Right ventricle myocardium inferior (tissue), 1 donor: ENCODE data around the gene INPP5A. TPM values are rescaled to one million over a fixed set of nuclear protein-coding genes. Genes with fewer than 3 reads are reported as not detected.
"Not testable (repeated sequence)": the region's sequence is repeated elsewhere in the genome, so short reads cannot be mapped to it uniquely, and the experiment has no call there.

Experiments
- ATAC-seq: fragments of 200-7000 bp; cut with Tn5 transposase; one replicate; pipeline ENCODE4 v1.9.1; 2020; ENCODE audit warnings: mild to moderate bottlenecking, moderate library complexity
- DNase-seq: peaks from one replicate; pipeline ENCODE4 v3.0.0; 2021; ENCODE audit errors: missing footprints
- intact Hi-C: fragments of 100-400 bp; cut with DNase I; formaldehyde crosslinking; loops from one replicate; pipeline ENCODE4 v1.11.0; 2022
- long read RNA-seq: library from polyadenylated mRNA; unstranded; transcript quantifications from one replicate; pipeline ENCODE4 v2.0.0, GENCODE V29; 2021
- total RNA-seq: library from RNA; stranded (reverse); fragmentation: NEBNext Ultra II Directional; extraction: Animal tissue kit (Norgen Biotek cat#: 25700); gene quantifications from one replicate; pipeline ENCODE4 v1.2.1, GENCODE V29; 2021
- donor health status: DM: no; HTN: yes; CAD: no; lungs with severe emphysema.

The INPP5A gene
- 108 TPM for total RNA-seq
- long read RNA-seq, transcript INPP5A-203 (16 exons, 2,967 nt) = major isoform, 56 of 83 reads
- long read RNA-seq, partial matches to known transcripts = 20 of 83 reads
- long read RNA-seq, other reads (novel, unspliced or antisense) = 7 of 83 reads

- intact Hi-C loops = loop anchor here (1.0 to 5.0 kb wide), 4 partner anchors 19 to 89 kb away; no protein-coding TSS in a partner anchor
- DNase-seq (no peak), ATAC-seq (no peak)
Measured at GRCh38 chr10:132537684-132538001, at the start of gene INPP5A. TSS of gene INPP5A (plus strand) at chr10:132537787. CDS start at chr10:132538097, 310 bp downstream.

GRCh38 chr10:132488231-132488821 lies 49.3 kb upstream of the INPP5A start:
- DNase-seq = peak; percentile 37
- ATAC-seq = no peak
- intact Hi-C loops = no loop called here

DNA sequence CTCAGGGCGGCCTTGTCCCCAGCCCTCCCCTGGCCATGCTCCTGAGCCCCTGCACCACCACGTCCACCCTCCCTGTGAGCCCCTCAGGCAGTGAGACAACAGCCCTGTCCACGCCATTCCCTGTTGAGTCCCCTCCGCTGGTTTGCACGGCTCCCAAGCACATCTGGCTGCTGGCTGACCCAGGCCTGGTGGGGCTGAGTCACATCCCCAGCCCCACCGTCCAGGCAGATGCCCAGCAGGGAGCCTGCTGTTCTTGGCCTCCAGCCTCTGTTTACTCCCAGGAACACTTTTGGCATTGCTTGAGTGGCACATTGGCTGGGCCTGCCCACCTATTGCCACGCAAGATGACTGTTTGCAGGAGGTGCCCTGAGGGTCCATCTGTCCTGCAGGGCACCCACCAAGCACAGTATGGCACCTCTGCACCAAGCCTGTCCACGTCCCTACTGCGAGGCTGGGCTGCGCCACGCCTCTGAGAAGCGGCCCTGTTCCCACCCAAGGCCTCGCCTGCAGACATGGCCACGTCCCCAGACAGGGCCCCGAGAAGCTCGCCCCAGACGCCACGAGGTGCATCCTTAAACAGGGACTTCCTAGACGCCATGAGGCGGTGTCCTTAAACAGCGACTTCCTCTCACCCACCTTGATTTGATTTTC lies 48.4 kb upstream of the INPP5A start:
- no peak for ATAC-seq
- DNase-seq = peak; percentile 53
- intact Hi-C loops = no loop called here

DNA sequence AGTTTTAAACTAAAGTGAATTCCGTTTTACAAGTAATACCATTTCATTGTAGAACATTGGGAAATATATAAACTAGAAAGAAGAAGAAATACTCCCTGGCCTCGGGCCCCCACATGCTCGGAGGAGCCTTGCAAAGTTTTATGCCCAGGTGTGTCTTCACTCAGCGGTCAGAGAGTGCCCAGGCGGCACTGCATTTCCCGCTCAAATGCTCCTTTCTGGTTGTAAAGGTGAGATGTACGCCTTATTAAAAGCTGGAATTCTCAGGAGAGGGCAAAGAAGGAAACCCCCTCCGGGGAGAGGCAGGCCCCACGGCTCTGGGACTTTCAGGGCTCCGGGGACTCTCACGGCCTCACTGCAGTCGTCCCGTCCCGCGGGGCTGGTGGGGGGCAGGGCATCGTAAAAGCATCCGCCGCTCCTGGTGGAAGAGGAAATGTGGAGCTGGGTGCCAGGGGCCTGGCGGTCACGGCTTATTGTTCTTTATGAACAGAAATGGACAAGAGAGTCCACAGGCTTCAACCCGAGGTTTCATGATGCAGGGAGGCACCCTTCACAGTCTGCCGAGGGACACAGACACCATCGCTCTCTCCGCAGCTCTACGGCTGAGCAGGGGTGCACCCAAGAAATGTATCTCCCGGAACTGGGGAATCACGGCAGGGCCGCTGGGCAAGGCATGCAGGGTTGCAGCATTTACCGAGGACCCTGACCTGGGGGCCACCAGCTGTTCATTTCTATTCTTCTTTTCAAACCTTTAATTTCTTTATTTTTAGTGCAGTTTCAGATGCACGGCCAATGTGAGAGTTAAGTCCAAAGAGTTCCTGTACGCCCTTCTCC lies 47.7 kb upstream of the INPP5A start:
- DNase-seq = peak; percentile 18
- intact Hi-C loops = no loop called here

GRCh38 chr10:132491534-132491933 lies 46.1 kb upstream of the INPP5A start:
- ATAC-seq, intact Hi-C loops: not testable (repeated sequence)
- DNase-seq = peak; percentile 14

More for the DNA sequence above, 47.7 kb upstream of the INPP5A start:
- no peak for ATAC-seq

DNA sequence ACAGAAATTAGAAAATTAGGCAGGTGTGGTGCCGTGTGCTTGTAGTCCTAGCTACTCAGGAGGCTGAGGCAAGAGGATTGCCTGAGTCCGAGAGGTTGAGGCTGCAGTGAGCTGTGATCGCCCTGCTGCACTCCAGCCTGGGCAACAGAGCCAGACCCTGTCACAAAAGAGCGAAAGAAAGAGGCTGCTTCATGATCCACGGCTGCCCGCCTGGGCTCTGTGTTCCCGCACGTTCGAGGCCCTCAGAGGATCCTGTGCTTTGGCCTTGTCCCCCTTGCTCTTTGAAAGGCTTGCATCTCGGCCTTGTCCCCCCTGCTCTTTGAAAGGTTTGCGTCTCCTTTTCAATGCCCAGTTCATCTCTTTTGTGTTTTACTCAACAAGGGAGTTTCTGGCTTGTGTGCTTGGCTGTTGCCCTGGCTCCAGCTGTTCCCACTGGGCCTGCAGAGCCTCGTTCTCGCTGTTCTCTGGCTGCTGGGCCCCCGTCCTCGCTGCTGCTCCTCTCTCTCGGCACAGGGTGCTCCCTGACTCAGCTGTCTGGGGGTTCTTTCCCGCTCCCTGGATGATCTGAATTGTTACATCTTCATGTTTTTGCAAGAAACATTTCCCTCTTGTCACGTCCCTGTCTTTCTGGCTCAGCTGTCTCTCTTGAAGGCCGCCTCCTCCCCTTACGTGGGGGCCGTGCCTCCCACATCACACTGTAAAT lies 45.1 kb upstream of the INPP5A start:
- DNase-seq (peak; percentile 75), ATAC-seq (peak; percentile 70)
- intact Hi-C loops = no loop called here

- intact Hi-C loops = no loop called here
- no peak for ATAC-seq
- peak; percentile 18 for DNase-seq
Measured at GRCh38 chr10:132493246-132493755, 44.3 kb upstream of the INPP5A start.

DNA sequence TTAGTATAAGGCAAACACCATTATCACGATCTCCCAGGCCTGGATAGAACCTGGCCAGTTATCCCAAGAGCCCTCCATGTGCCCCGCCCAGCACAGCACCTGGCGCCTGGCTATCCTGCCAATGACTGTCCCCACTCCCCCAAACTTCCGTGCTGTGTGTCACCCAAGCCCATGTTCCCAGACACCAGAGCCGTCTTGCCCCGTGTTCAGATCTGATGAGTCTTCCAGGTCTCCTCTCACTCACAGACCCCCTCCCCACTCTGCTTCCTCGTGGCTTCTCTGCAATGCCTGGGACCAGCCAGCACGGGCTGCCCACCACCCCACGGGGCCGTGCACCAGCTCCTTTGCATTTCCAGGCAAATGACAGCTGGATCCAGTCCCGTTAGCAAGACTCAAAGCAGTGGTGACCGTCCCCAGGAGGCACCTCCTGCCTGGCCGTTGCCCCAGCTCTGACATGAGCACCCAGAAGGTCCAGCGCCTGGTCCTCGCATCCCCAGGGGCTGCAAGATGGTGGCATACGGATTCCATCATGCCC lies 43.8 kb upstream of the INPP5A start:
- intact Hi-C loops = no loop called here
- ATAC-seq (no peak), DNase-seq (peak; percentile 51)

DNA sequence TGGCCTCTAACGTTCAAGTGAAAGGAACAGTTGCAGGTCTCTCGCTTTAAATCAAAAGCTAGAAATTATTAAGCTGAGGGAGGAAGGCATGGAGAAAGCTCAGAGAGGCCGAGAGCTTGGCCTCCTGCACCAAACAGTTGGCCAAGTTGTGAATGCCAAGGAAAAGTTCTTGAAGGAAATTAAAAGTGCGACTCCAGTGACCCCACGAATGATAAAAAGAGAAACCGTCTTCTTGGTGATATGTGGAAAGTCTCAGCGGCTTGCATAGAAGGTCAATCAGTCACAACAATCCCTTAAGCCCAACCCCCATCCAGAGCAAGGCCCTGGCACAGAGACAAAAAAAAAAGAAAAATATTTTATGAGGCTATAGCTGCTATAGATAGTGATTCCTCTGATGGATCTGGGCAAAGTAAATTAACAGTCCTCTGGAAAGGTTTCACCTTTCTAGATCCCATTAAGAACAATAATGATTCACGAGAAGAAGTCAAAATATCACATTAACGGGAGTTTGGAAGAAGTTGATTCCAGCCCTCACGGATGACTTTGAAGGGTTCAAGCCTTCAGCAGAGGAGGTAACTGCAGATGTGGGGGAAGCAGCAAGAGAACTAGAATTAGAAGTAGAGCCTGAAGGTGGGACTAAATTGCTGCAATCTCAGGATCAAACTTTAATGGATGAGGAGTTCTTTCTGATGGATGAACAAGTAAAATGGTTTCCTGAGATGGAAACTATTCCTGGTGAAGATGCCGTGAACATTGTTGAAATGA lies 42.5 kb upstream of the INPP5A start:
- no peak for ATAC-seq
- intact Hi-C loops = no loop called here
- no peak for DNase-seq

- ATAC-seq (no peak), DNase-seq (peak; percentile 35)
- intact Hi-C loops = no loop called here
Measured at GRCh38 chr10:132496360-132497062, 41.1 kb upstream of the INPP5A start.

GRCh38 chr10:132497063-132497680 lies 40.4 kb upstream of the INPP5A start:
- intact Hi-C loops = no loop called here
- DNase-seq (peak; percentile 28), ATAC-seq (no peak)

DNA sequence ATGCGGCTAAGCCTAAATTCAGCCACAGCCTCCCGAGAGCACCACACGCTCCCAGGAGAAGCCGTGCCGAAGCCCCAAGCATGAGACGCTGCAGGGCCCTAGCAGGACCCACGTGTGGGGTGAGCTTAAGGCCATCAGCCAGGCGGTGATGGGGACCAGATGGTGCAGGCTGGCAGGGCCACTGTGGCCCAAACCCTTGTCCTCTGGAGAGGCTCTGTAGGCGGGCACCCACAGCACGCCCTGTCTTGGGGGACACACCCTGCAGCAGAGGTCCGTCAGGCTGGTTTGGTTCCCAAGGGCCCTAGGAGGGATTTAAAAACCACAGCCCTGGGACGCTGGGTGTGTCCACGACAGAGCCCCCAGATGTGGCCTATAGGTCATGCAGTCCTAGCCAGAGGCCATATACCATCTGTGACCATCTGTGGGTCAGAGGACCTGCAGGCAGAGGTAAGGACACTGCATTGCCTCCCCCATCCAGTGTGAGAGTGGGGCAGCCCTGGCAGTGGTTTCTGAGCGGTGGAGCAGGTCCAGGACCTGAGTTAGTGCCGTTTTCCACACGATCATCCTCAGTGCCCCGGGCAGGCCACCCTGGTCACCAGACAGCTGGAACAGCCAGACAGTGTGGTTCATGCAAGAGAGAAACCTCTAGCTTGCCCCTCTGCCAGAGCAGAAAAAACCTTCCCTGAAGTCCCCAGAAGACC lies 39.6 kb upstream of the INPP5A start:
- ATAC-seq = no peak
- peak; percentile 59 for DNase-seq
- intact Hi-C loops = no loop called here

- DNase-seq (peak; percentile 60), ATAC-seq (no peak)
- intact Hi-C loops = no loop called here
Measured at GRCh38 chr10:132498562-132499366, 38.8 kb upstream of the INPP5A start.

GRCh38 chr10:132499367-132499685 lies 38.3 kb upstream of the INPP5A start:
- DNase-seq (no peak), ATAC-seq (no peak)
- intact Hi-C loops = no loop called here

GRCh38 chr10:132500781-132501415 lies 36.7 kb upstream of the INPP5A start:
- DNase-seq (no peak), ATAC-seq (no peak)
- intact Hi-C loops = no loop called here
